HL-60 (cell line): Measurements from ENCODE around the gene SYNPO.

Experiments used
- DNase-seq, 2 experiments: peaks; one replicate each; pipeline ENCODE4 v3.0.0-alpha.2; 2010 to 2020; ENCODE audit warnings: low read depth in 1 of 2, low spot score in 1 of 2
- H3K27ac ChIP-seq: fragments of 250-450 bp; sonication (Bioruptor Pico); replicated peaks from 2 replicates; pipeline ENCODE4 v1.5.1; 2020; ENCODE audit warnings: mild to moderate bottlenecking, moderate library complexity
- H3K27me3 ChIP-seq: fragments of 250-450 bp; sonication (Bioruptor Pico); 2 replicates; pipeline ENCODE4 v1.5.1; 2021; ENCODE audit warnings: mild to moderate bottlenecking, moderate library complexity; ENCODE audit not compliant: insufficient read depth, poor library complexity, severe bottlenecking
- H3K4me3 ChIP-seq: replicated peaks from 2 replicates; pipeline ENCODE4 v1.5.1; 2011; ENCODE audit warnings: mild to moderate bottlenecking, control low read depth, low read length; ENCODE audit not compliant: insufficient read depth
- GABPA ChIP-seq: IDR thresholded peaks from 2 replicates; pipeline ENCODE4 v1.6.1; 2012; ENCODE audit warnings: low read depth
- POLR2AphosphoS5 ChIP-seq: IDR thresholded peaks from 2 replicates; pipeline ENCODE4 v1.6.1; 2012; ENCODE audit warnings: low read depth
- SPI1 ChIP-seq: IDR thresholded peaks from 2 replicates; pipeline ENCODE4 v1.6.1; 2012; ENCODE audit warnings: low read depth, mild to moderate bottlenecking, borderline replicate concordance
- TF ChIP-seq, protein P1 (sequence below): IDR thresholded peaks from 2 replicates; pipeline ENCODE4 v1.6.1; 2012; ENCODE audit warnings: low read depth; ENCODE audit not compliant: insufficient replicate concordance
- TF ChIP-seq, protein P2 (sequence below): IDR thresholded peaks from one replicate; pipeline ENCODE4 v1.5.1; 2011; ENCODE audit warnings: low read length, control low read depth, inconsistent platforms; ENCODE audit not compliant: insufficient read depth

Gene SYNPO

DNA sequence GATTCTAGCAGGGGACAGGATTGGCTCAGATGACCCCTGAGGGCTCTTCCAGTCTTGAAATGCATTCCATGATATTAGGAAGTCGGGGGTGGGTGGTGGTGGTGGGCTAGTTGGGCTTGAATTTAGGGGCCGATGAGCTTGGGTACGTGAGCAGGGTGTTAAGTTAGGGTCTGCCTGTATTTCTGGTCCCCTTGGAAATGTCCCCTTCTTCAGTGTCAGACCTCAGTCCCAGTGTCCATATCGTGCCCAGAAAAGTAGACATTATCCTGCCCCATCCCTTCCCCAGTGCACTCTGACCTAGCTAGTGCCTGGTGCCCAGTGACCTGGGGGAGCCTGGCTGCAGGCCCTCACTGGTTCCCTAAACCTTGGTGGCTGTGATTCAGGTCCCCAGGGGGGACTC, 17.7 kb downstream of the SYNPO start:
- no peak for TF ChIP-seq SPI1
- no peak for TF ChIP-seq GABPA
- TF ChIP-seq POLR2AphosphoS5 = no peak
- TF ChIP-seq, protein P1, sequence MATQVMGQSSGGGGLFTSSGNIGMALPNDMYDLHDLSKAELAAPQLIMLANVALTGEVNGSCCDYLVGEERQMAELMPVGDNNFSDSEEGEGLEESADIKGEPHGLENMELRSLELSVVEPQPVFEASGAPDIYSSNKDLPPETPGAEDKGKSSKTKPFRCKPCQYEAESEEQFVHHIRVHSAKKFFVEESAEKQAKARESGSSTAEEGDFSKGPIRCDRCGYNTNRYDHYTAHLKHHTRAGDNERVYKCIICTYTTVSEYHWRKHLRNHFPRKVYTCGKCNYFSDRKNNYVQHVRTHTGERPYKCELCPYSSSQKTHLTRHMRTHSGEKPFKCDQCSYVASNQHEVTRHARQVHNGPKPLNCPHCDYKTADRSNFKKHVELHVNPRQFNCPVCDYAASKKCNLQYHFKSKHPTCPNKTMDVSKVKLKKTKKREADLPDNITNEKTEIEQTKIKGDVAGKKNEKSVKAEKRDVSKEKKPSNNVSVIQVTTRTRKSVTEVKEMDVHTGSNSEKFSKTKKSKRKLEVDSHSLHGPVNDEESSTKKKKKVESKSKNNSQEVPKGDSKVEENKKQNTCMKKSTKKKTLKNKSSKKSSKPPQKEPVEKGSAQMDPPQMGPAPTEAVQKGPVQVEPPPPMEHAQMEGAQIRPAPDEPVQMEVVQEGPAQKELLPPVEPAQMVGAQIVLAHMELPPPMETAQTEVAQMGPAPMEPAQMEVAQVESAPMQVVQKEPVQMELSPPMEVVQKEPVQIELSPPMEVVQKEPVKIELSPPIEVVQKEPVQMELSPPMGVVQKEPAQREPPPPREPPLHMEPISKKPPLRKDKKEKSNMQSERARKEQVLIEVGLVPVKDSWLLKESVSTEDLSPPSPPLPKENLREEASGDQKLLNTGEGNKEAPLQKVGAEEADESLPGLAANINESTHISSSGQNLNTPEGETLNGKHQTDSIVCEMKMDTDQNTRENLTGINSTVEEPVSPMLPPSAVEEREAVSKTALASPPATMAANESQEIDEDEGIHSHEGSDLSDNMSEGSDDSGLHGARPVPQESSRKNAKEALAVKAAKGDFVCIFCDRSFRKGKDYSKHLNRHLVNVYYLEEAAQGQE = no peak
- TF ChIP-seq, protein P2, sequence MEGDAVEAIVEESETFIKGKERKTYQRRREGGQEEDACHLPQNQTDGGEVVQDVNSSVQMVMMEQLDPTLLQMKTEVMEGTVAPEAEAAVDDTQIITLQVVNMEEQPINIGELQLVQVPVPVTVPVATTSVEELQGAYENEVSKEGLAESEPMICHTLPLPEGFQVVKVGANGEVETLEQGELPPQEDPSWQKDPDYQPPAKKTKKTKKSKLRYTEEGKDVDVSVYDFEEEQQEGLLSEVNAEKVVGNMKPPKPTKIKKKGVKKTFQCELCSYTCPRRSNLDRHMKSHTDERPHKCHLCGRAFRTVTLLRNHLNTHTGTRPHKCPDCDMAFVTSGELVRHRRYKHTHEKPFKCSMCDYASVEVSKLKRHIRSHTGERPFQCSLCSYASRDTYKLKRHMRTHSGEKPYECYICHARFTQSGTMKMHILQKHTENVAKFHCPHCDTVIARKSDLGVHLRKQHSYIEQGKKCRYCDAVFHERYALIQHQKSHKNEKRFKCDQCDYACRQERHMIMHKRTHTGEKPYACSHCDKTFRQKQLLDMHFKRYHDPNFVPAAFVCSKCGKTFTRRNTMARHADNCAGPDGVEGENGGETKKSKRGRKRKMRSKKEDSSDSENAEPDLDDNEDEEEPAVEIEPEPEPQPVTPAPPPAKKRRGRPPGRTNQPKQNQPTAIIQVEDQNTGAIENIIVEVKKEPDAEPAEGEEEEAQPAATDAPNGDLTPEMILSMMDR = no peak
- H3K27ac ChIP-seq = no peak overlapping the region
- H3K27me3 ChIP-seq = no peaks in the 10 kb centered on the region
- DNase-seq = no peak
- H3K4me3 ChIP-seq = no peak overlapping the region

DNA sequence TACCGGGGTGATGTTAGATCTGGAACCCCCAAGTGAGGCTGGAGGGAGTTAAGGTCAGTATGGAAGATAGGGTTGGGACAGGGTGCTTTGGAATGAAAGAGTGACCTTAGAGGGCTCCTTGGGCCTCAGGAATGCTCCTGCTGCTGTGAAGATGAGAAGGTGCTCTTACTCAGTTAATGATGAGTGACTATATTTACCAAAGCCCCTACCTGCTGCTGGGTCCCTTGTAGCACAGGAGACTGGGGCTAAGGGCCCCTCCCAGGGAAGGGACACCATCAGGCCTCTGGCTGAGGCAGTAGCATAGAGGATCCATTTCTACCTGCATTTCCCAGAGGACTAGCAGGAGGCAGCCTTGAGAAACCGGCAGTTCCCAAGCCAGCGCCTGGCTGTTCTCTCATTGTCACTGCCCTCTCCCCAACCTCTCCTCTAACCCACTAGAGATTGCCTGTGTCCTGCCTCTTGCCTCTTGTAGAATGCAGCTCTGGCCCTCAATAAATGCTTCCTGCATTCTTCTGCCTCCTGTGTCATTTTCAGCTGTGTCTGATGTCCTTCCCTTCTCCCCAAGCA, 18.3 kb downstream of the SYNPO start:
- Histone ChIP-seq H3K27ac (no peak overlapping the region), H3K27me3 (no peaks in the 10 kb centered on the region), H3K4me3 (no peak overlapping the region)
- TF ChIP-seq, protein P2 = no peak
- no peak for TF ChIP-seq GABPA
- TF ChIP-seq SPI1 = no peak
- no peak for TF ChIP-seq POLR2AphosphoS5
- TF ChIP-seq, protein P1 = no peak
- DNase-seq = no peak

DNA sequence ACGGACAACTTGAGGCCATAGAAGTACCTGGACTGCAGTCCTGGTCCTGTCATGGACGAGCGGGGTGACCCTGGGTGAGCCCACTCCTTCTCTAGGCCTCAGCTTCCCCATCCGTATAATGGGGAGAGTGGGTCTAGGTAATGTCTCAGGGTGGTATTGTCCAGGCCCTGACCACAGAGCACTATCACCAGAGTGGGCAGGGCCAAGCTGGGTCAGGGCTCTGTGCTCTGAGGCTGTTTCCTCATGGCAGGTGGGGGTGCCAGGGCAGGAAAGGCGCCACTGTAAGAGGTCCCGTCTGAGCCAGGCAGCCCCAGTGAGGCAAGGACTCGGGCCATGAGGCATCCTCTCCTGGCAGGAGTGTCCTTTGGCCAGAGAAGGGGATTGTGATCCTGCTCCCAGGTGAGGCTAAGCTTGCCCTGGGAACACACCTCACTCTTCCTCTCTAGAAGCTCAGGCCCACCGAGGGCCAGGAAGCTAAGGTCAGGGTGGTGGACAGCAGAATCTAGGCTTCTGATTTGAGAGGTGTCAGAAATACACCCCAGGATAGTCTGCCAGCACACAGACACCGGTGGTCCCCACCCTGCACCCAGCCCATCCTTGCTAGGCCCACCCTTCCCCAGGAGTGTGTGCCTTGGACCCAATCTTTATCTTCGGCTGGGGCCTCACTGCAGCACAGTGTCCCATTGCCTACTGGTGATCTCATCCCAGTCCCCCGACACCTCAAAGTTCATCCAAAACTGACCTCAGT, 19.1 kb downstream of the SYNPO start:
- Histone ChIP-seq H3K27me3 (no peaks in the 10 kb centered on the region), H3K27ac (no peak overlapping the region), H3K4me3 (no peak overlapping the region)
- DNase-seq = no peak
- TF ChIP-seq GABPA (no peak), POLR2AphosphoS5 (no peak), SPI1 (no peak)
- TF ChIP-seq, protein P2 = no peak
- TF ChIP-seq, protein P1 = no peak
